ENCODE data around the gene POLR1D.

POLR1D gene

DNA sequence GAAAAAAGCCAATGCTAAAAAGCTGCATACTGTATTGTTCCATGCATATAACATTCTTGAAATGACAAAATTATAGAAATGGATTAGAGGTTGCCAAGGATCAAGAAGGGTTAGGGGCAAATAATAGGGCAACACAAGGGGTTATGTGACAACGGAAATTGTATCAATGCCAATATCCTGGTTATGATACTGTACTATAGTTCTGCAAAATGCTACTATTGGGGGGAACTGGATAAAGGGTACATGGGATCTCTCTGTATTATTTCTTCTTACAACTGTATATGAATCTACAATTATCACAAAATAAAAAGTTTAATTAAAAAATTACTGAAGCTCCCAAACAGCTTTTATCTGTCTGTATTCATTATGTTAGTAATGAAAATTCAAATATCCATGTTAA, 33.3 kb upstream of the POLR1D start:
- Histone ChIP-seq H3K36me3 (peaks cover 0 to 6% (median 0%) of the 10 kb centered on the region in 11 experiments; a peak in 4 of 22 replicates), H3K4me2 (no peak overlapping the region), H3K4me3 (no peak overlapping the region), H3K9ac (no peak overlapping the region), H3K27ac (no peak overlapping the region), H3K4me1 (peaks cover 18 to 28% (median 24%) of the 10 kb centered on the region in 10 experiments), H3K27me3 (no peaks in the 10 kb centered on the region), H4K20me1 (peaks cover 0 to 31% (median 6%) of the 10 kb centered on the region in 11 experiments; a peak in 5 of 22 replicates), H3K9me3 (replicated peaks in 1 of 11) (peaks cover 0 to 16% (median 10%) of the 10 kb centered on the region in 11 experiments; a peak in 13 of 22 replicates)
- TF ChIP-seq Cebpa-rat (IDR thresholded peaks at IDR 0.05), result no peak

DNA sequence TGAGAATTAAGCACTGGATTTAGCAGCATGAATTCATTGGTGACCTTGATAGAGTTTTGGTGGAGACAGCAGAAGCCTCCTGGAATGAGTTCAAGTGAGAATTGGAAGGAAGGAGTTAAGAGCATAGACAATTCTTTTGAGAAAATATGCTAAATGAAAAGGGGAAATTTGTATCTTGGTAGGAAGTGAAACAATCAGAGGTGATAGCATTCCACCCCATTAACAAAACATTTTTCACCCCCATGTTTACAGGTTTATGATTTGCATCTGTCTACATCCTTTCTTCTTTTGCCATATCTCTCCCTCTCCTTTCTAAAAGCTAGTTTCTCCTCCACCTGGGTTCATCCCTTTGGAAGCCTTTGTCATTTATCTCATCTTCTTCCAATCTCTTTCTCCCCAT, 28.8 kb upstream of the POLR1D start:
- TF ChIP-seq Cebpa-rat (IDR thresholded peaks at IDR 0.05), result no peak
- Histone ChIP-seq H3K36me3 (peaks cover 0 to 6% (median 0%) of the 10 kb centered on the region in 11 experiments; a peak in 2 of 22 replicates), H3K27me3 (no peaks in the 10 kb centered on the region), H4K20me1 (peaks cover 0 to 29% (median 6%) of the 10 kb centered on the region in 11 experiments; a peak in 7 of 22 replicates), H3K27ac (no peak overlapping the region), H3K4me3 (no peak overlapping the region), H3K4me1 (peaks cover 10 to 24% (median 12%) of the 10 kb centered on the region in 10 experiments; a peak in 19 of 20 replicates), H3K4me2 (peak overlapping the region in 2 of 11 experiments; percentile 15 to 20; a peak in 3 of 22 replicates), H3K9me3 (replicated peaks in 1 of 11) (peaks cover 0 to 13% (median 10%) of the 10 kb centered on the region in 11 experiments; a peak in 13 of 22 replicates), H3K9ac (no peak overlapping the region)

DNA sequence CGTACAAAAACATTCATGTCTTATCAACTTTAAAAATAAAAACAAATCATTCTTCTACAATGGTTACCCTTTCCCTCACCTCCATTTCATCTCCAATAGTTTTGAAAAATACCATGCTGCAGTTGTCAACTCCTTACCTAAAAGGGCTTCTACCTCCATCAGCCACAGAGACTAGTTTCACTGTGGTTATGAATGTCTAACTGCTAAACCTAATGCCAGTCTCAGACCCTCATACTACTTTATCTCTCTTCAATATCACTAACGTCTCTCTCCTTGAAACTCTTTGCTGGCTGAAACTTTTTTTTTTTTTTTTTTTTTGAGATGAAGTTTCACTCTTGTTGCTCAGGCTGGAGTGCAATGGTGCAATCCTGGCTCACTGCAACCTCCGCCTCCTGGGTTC, 28.4 kb upstream of the POLR1D start:
- H4K20me1 ChIP-seq, result peaks cover 0 to 33% (median 6%) of the 10 kb centered on the region in 11 experiments; a peak in 7 of 22 replicates
- no peak overlapping the region for H3K27ac ChIP-seq
- no peaks in the 10 kb centered on the region for H3K27me3 ChIP-seq
- H3K36me3 ChIP-seq, result peaks cover 0 to 2% (median 0%) of the 10 kb centered on the region in 11 experiments; a peak in 1 of 22 replicates
- H3K4me3 ChIP-seq, result no peak overlapping the region
- H3K4me2 ChIP-seq, result peak overlapping the region in 2 of 11 experiments; percentile 15 to 20; a peak in 2 of 22 replicates
- TF ChIP-seq Cebpa-rat (IDR thresholded peaks at IDR 0.05), result no peak
- no peak overlapping the region for H3K9ac ChIP-seq
- H3K9me3 ChIP-seq (replicated peaks in 1 of 11), result peaks cover 0 to 11% (median 7%) of the 10 kb centered on the region in 11 experiments; a peak in 13 of 22 replicates
- peaks cover 9 to 24% (median 12%) of the 10 kb centered on the region in 10 experiments; a peak in 19 of 20 replicates for H3K4me1 ChIP-seq

DNA sequence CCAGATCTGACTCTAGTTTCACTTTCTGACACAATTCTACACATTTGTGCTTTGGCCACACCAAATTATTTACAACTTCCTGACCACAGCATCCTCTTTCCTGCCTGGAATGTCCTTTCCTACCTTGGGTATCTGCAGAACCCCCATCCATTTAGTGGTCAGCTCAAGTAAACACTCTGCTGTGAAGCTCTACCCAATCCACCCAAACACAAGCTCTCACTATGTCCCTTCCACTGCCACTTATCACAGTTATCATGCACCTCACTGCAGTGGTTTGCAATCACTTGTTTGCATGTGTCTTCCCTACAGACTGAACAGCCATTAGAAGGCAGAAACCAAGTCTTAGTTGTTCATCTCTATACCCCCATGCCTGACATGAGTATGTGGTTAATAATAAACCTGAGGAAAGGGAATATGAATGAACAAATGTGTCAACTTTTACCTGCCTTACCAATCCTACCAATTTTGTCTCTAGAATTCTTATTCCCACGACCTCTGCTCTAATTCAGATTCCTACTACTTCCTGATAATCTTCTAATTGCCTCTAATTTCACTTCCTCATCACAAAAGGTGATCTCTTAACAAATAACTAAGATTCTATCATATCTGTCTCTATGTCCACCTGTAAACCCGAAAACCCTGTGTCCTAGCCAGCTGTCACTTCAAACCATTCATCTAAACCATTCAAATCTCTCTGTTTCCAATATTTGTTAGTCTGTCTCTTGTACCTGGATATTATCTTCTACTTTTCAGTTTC, 26.5 kb upstream of the POLR1D start:
- Histone ChIP-seq H3K4me1 (peaks cover 9 to 24% (median 12%) of the 10 kb centered on the region in 10 experiments; a peak in 19 of 20 replicates), H3K36me3 (no peaks in the 10 kb centered on the region), H3K4me3 (no peak overlapping the region), H4K20me1 (peaks cover 0 to 44% (median 12%) of the 10 kb centered on the region in 11 experiments; a peak in 8 of 22 replicates), H3K9ac (no peak overlapping the region), H3K27me3 (no peaks in the 10 kb centered on the region), H3K27ac (no peak overlapping the region), H3K9me3 (replicated peaks in 1 of 11) (peaks cover 0 to 1% (median 0%) of the 10 kb centered on the region in 11 experiments; a peak in 1 of 22 replicates), H3K4me2 (peak overlapping the region; percentile 10 to 36 (median 28); a peak in 18 of 22 replicates)
- no peak for TF ChIP-seq Cebpa-rat (IDR thresholded peaks at IDR 0.05)

- Histone ChIP-seq H3K36me3 (peaks cover 0 to 3% (median 0%) of the 10 kb centered on the region in 11 experiments; a peak in 2 of 22 replicates), H3K27ac (no peak overlapping the region), H4K20me1 (peaks cover 0 to 36% (median 4%) of the 10 kb centered on the region in 11 experiments; a peak in 8 of 22 replicates), H3K9ac (no peak overlapping the region), H3K27me3 (no peaks in the 10 kb centered on the region), H3K4me1 (peaks cover 9 to 21% (median 12%) of the 10 kb centered on the region in 10 experiments; a peak in 19 of 20 replicates), H3K4me3 (no peak overlapping the region), H3K4me2 (no peak overlapping the region), H3K9me3 (replicated peaks in 1 of 11) (peaks cover 0 to 14% (median 5%) of the 10 kb centered on the region in 11 experiments; a peak in 8 of 22 replicates)
- no peak for TF ChIP-seq Cebpa-rat (IDR thresholded peaks at IDR 0.05)
Measured at GRCh38 chr13:27599096-27599495, 22.6 kb upstream of the POLR1D start.

DNA sequence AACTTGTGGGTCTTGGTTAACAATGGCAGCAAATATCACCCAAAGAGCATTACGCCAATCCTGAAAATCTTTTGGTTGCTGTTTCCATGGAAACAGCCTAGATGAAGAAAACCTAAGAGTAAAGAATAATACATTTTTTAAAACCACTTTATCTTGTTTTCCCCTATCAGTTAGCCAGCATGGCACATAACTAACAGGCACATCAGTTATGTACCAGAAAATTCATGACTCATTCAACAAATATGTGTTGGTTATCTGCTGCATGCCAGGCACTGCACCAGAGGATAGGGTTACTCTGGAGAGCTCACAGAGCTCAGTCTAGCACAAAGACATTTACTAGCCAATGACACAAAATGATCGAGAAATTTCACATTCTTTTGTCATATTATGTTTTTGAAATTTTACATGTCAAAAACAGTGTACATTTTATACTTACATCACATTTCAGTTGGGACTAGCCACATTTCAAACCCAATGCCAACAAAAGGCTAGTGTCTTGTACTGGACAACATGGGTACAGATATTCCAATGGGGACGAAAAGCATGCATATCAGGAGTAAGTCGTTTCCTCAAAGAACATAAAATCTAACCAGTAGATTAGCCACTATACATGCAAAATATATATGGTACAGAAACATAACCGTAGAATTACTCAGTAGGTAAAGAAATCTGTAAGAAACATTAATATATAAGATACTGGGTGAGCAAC, 21.7 kb upstream of the POLR1D start:
- H3K27me3 ChIP-seq, result no peaks in the 10 kb centered on the region
- peaks cover 0 to 14% (median 5%) of the 10 kb centered on the region in 11 experiments; a peak in 8 of 22 replicates for H3K9me3 ChIP-seq (replicated peaks in 1 of 11)
- H3K27ac ChIP-seq, result no peak overlapping the region
- no peak overlapping the region for H3K4me2 ChIP-seq
- H3K4me3 ChIP-seq, result no peak overlapping the region
- H3K4me1 ChIP-seq, result peaks cover 4 to 15% (median 6%) of the 10 kb centered on the region in 10 experiments; a peak in 19 of 20 replicates
- no peak overlapping the region for H3K9ac ChIP-seq
- TF ChIP-seq Cebpa-rat (IDR thresholded peaks at IDR 0.05), result no peak
- H4K20me1 ChIP-seq, result peaks cover 0 to 33% (median 4%) of the 10 kb centered on the region in 11 experiments; a peak in 8 of 22 replicates
- peaks cover 0 to 6% (median 0%) of the 10 kb centered on the region in 11 experiments; a peak in 2 of 22 replicates for H3K36me3 ChIP-seq

- H3K27ac ChIP-seq, result no peak overlapping the region
- H4K20me1 ChIP-seq, result peaks cover 0 to 26% (median 2%) of the 10 kb centered on the region in 11 experiments; a peak in 8 of 22 replicates
Measured at GRCh38 chr13:27600711-27601110, 21.0 kb upstream of the POLR1D start.

DNA sequence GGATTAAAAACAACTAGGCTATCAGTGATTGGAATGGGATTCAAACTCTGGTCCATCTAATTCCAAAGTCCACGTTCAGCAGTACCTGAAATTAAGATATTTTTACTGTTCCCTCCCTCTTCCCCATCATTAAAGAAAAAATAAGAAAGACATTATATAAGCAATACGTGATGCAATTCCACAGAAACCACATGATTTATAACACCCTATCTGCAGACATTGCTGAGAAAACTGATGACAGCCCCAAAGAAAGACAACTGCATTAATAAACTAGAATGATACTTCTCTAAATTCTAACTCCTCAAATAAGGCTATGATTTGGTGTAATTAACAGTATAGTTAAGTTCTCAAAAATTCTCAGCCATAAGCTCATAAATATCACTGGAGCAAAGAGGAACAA, 20.5 kb upstream of the POLR1D start:
- no peak overlapping the region for H3K9ac ChIP-seq

More at GRCh38 chr13:27600711-27601110, 21.0 kb upstream of the POLR1D start:
- Histone ChIP-seq H3K9me3 (replicated peaks in 1 of 11) (peaks cover 0 to 14% (median 5%) of the 10 kb centered on the region in 11 experiments; a peak in 8 of 22 replicates), H3K36me3 (peaks cover 0 to 6% (median 0%) of the 10 kb centered on the region in 11 experiments; a peak in 2 of 22 replicates), H3K27me3 (no peaks in the 10 kb centered on the region), H3K4me2 (no peak overlapping the region), H3K4me3 (no peak overlapping the region), H3K9ac (no peak overlapping the region), H3K4me1 (peaks cover 0 to 8% (median 0%) of the 10 kb centered on the region in 10 experiments; a peak in 6 of 20 replicates)
- TF ChIP-seq Cebpa-rat (IDR thresholded peaks at IDR 0.05), result no peak

More for the DNA sequence above, 20.5 kb upstream of the POLR1D start:
- no peak overlapping the region for H3K27ac ChIP-seq
- no peak overlapping the region for H3K4me2 ChIP-seq
- H3K36me3 ChIP-seq, result peaks cover 0 to 6% (median 0%) of the 10 kb centered on the region in 11 experiments; a peak in 2 of 22 replicates
- peaks cover 0 to 26% (median 2%) of the 10 kb centered on the region in 11 experiments; a peak in 7 of 22 replicates for H4K20me1 ChIP-seq
- TF ChIP-seq Cebpa-rat (IDR thresholded peaks at IDR 0.05), result no peak
- H3K4me3 ChIP-seq, result no peak overlapping the region
- peaks cover 0 to 14% (median 5%) of the 10 kb centered on the region in 11 experiments; a peak in 8 of 22 replicates for H3K9me3 ChIP-seq (replicated peaks in 1 of 11)
- H3K27me3 ChIP-seq, result no peaks in the 10 kb centered on the region
- H3K4me1 ChIP-seq, result peaks cover 0 to 12% (median 0%) of the 10 kb centered on the region in 10 experiments; a peak in 3 of 20 replicates

Measured in BLaER1 treated with 17β-estradiol and CSF1 and Interleukin-3, amounts not matched to agents 10 nM and 100 nM (cell line).